ENCODE data around the gene TOGARAM2.

- TF ChIP-seq L3MBTL2 (conservative IDR thresholded peaks at IDR 0.05) (no peak), SP1 (IDR thresholded peaks at IDR 0.05) (no peak), SUZ12 (IDR thresholded peaks at IDR 0.05) (no peak), FOXM1 (IDR thresholded peaks at IDR 0.05; ENCODE audit: borderline replicate concordance) (no peak), CTBP1 (IDR thresholded peaks at IDR 0.05; ENCODE audit: borderline replicate concordance) (no peak), ARNT (IDR thresholded peaks at IDR 0.05) (no peak), TARDBP (IDR thresholded peaks at IDR 0.05) (no peak), ZNF384 (IDR thresholded peaks at IDR 0.05) (no peak), LEF1 (IDR thresholded peaks at IDR 0.05; ENCODE audit: borderline replicate concordance) (no peak), ELF4 (IDR thresholded peaks at IDR 0.05) (no peak)
- TF ChIP-seq, protein P1, sequence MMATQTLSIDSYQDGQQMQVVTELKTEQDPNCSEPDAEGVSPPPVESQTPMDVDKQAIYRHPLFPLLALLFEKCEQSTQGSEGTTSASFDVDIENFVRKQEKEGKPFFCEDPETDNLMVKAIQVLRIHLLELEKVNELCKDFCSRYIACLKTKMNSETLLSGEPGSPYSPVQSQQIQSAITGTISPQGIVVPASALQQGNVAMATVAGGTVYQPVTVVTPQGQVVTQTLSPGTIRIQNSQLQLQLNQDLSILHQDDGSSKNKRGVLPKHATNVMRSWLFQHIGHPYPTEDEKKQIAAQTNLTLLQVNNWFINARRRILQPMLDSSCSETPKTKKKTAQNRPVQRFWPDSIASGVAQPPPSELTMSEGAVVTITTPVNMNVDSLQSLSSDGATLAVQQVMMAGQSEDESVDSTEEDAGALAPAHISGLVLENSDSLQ (IDR thresholded peaks at IDR 0.05), result no peak
Measured at GRCh38 chr2:28934769-28935168, 46.3 kb upstream of the TOGARAM2 start.

Measured in HEK293T (cell line).